Gastrocnemius medialis (tissue), 4 donors: Measurements from ENCODE around the gene PRPF40B. TPM values are rescaled to one million over a fixed set of nuclear protein-coding genes. Genes with fewer than 3 reads are reported as not detected.

Source experiments
- ATAC-seq, 2 donors: fragments of 150-250 bp; one replicate each; pipeline ENCODE4 v1.9.1; 2016
- DNase-seq, 2 donors: peaks; one replicate each; pipeline ENCODE4 v3.0.0-alpha.2; 2019
- H3K27ac ChIP-seq, 4 donors: fragments of 200-600 bp; sonication (generic); 1 replicate in 1 of 4; 2 replicates in 3 of 4; pipeline ENCODE4 v1.5.1; 2016 to 2018; ENCODE audit warnings: mild to moderate bottlenecking in 2 of 4, moderate library complexity in 1 of 4
- H3K27me3 ChIP-seq, 3 donors: fragments of 200-600 bp; sonication (generic) in 2 of 3; 1 replicate in 1 of 3; 2 replicates in 2 of 3; pipeline versions ENCODE4 v1.5.1 to v1.6.0; 2016 to 2019; ENCODE audit warnings: mild to moderate bottlenecking in 1 of 3, moderate library complexity in 1 of 3
- H3K36me3 ChIP-seq, 2 donors: fragments of 200-600 bp; sonication (generic) in 1 of 2; one replicate each; pipeline ENCODE4 v1.5.1; 2017 to 2018
- H3K4me1 ChIP-seq, 2 donors: fragments of 200-600 bp; sonication (generic) in 1 of 2; one replicate each; pipeline ENCODE4 v1.5.1; 2016 to 2017; ENCODE audit warnings: mild to moderate bottlenecking in 2 of 2
- H3K4me3 ChIP-seq, 4 donors: fragments of 200-600 bp; sonication (generic) in 3 of 4; 1 replicate in 1 of 4; 2 replicates in 3 of 4; pipeline ENCODE4 v1.5.1; 2016 to 2019; ENCODE audit warnings: mild to moderate bottlenecking in 2 of 4
- H3K9me3 ChIP-seq, 3 donors: fragments of 200-600 bp; sonication (generic) in 2 of 3; 1 replicate in 1 of 3; 2 replicates in 2 of 3; pipeline ENCODE4 v1.5.1; 2016 to 2019
- POLR2A ChIP-seq, 2 donors: fragments of 450-650 bp; IDR thresholded peaks; one replicate each; pipeline ENCODE4 v1.6.1; 2017; ENCODE audit warnings: antibody characterized with exemption in 2 of 2, mild to moderate bottlenecking in 2 of 2, moderate library complexity in 2 of 2
- in situ Hi-C, 4 donors: fragments of 200-750 bp; cut with MboI; loops; one replicate each; pipeline versions ENCODE4 v1.15.0 to v1.8.0; 2017; ENCODE audit warnings: low sequenced_read_pairs in 4 of 4
- intact Hi-C: fragments of 100-400 bp; cut with DNase I; formaldehyde crosslinking; loops from one replicate; pipeline ENCODE4 v1.15.1; 2023; ENCODE audit warnings: low total_unique reads
- total RNA-seq, 4 donors: library from RNA; depleted of rRNA; stranded (reverse); fragments of >200 nt; gene quantifications; one replicate each; pipeline versions ENCODE4 v1.1.0 to v1.2.3, GENCODE V29; 2016
- TF ChIP-seq, protein P1 (sequence below), 5 experiments: fragments of 450-650 bp in 3 of 5; fragments of 200-600 bp in 2 of 5; sonication (generic) in 2 of 5; IDR thresholded peaks in 4 of 5; conservative IDR thresholded peaks in 1 of 5; 1 replicate in 4 of 5; 2 replicates in 1 of 5; pipeline ENCODE4 v1.5.1; 2016 to 2019; ENCODE audit warnings: antibody characterized with exemption in 5 of 5, mild to moderate bottlenecking in 3 of 5, moderate library complexity in 3 of 5

Gene PRPF40B
- total RNA-seq, 4 donors from 2014 or later: 17.6 to 21.3 (median 20.2) TPM

DNA sequence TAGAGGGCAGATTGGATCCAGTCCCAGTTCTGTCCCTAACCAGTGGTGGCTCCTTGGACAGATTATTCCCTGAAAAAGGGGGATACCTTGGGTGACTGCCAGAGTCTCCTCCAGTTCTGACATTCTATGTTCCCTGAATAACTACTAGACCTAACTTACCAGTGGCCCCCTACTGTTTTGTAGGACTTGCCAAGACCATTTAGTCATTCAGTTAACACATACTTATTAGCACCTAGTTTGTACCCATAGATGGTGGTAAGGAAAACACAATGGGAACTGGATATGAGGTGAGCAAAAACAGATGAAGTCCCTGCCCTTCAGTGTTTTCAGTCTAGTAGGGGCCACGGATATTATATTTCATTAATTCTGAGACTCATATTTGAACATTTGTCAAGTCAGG is 3.5 kb downstream of the PRPF40B start:
- Histone ChIP-seq H3K9me3 (no peaks in the 10 kb centered on the region), H3K4me3 (no peak overlapping the region), H3K4me1 (peaks cover 6 to 11% of the 10 kb centered on the region in 2 donors), H3K36me3 (no peaks in the 10 kb centered on the region), H3K27ac (no peak overlapping the region), H3K27me3 (no peaks in the 10 kb centered on the region)
- no peak for TF ChIP-seq POLR2A (IDR thresholded peaks at IDR 0.05)
- TF ChIP-seq, protein P1, sequence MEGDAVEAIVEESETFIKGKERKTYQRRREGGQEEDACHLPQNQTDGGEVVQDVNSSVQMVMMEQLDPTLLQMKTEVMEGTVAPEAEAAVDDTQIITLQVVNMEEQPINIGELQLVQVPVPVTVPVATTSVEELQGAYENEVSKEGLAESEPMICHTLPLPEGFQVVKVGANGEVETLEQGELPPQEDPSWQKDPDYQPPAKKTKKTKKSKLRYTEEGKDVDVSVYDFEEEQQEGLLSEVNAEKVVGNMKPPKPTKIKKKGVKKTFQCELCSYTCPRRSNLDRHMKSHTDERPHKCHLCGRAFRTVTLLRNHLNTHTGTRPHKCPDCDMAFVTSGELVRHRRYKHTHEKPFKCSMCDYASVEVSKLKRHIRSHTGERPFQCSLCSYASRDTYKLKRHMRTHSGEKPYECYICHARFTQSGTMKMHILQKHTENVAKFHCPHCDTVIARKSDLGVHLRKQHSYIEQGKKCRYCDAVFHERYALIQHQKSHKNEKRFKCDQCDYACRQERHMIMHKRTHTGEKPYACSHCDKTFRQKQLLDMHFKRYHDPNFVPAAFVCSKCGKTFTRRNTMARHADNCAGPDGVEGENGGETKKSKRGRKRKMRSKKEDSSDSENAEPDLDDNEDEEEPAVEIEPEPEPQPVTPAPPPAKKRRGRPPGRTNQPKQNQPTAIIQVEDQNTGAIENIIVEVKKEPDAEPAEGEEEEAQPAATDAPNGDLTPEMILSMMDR (IDR thresholded peaks at IDR 0.05 in 4 of 5, conservative IDR thresholded peaks at IDR 0.05 in 1 of 5): no peak
- ATAC-seq (no peak), DNase-seq (no peak)
- intact Hi-C loops: no loop called here
- in situ Hi-C loops: no loop called here

DNA sequence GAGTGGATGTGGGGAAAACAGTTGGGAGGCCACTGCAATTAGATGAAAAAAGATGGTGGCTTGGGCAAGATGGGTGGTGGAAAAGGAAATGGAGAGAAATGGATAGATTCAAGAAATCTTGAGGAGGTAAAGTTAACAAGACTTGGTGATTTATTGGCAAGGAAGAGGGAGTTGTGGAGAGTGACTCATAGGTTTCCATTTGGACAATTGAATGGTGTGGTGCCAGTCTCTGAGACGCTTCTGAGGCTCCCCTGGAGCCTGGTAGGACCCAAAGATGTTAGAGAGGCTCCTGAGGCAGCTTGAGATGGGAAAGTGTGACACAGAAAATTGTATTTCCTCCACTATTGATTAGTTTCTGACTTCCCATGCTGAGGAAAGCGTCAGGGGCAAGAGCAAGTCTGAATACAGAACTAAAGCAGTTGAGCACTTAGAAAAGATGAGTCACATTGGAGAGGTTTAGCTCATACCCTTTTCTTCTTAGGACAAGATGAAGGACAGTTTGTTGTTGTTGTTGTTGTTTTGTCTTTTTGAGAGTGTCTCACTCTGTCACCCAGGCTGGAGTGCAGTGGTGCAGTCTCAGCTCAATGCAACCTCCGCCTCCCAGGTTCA is 4.5 kb downstream of the PRPF40B start:
- H3K4me1 ChIP-seq: peaks cover 0 to 1% of the 10 kb centered on the region in 2 donors
- H3K27ac ChIP-seq: no peak overlapping the region
- no peaks in the 10 kb centered on the region for H3K9me3 ChIP-seq
- no peaks in the 10 kb centered on the region for H3K27me3 ChIP-seq
- TF ChIP-seq, protein P1 (IDR thresholded peaks at IDR 0.05 in 4 of 5, conservative IDR thresholded peaks at IDR 0.05 in 1 of 5): no peak
- no peak for TF ChIP-seq POLR2A (IDR thresholded peaks at IDR 0.05)
- DNase-seq (no peak), ATAC-seq (no peak)
- in situ Hi-C loops: no loop called here
- no peaks in the 10 kb centered on the region for H3K36me3 ChIP-seq
- H3K4me3 ChIP-seq: no peak overlapping the region
- intact Hi-C loops: no loop called here

DNA sequence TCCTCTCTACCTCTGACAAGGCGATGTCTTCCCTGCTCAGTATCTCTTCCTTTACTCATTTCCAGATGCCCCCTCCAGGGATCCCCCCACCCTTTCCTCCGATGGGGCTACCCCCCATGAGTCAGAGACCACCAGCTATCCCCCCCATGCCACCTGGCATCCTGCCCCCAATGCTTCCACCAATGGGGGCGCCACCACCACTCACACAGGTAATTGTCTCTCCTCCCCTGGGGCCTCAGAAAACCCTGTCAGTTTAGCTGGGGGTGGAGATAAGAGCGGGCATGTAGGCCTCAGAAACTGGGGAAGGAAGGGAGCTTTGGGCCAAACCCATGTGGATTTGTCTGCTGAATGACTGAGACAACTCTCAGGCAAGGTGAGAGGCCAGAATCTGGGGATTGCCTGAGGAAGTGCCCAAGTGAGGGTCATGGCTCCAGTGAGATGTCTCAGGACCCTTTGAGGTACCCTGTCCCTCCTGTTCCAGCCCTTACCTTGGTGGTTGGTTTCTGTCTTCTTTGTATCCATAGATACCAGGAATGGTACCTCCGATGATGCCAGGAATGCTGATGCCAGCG is 8.1 kb downstream of the PRPF40B start:
- in situ Hi-C loops: no loop called here
- intact Hi-C loops: no loop called here
- ATAC-seq (no peak), DNase-seq (no peak)
- H3K36me3 ChIP-seq: peaks cover 0 to 15% of the 10 kb centered on the region in 2 donors
- no peak for TF ChIP-seq POLR2A (IDR thresholded peaks at IDR 0.05)
- TF ChIP-seq, protein P1 (IDR thresholded peaks at IDR 0.05 in 4 of 5, conservative IDR thresholded peaks at IDR 0.05 in 1 of 5): no peak
- no peaks in the 10 kb centered on the region for H3K9me3 ChIP-seq
- H3K4me1 ChIP-seq: peaks cover 0 to 2% of the 10 kb centered on the region in 2 donors
- no peak overlapping the region for H3K27ac ChIP-seq
- no peaks in the 10 kb centered on the region for H3K27me3 ChIP-seq
- H3K4me3 ChIP-seq: no peak overlapping the region

DNA sequence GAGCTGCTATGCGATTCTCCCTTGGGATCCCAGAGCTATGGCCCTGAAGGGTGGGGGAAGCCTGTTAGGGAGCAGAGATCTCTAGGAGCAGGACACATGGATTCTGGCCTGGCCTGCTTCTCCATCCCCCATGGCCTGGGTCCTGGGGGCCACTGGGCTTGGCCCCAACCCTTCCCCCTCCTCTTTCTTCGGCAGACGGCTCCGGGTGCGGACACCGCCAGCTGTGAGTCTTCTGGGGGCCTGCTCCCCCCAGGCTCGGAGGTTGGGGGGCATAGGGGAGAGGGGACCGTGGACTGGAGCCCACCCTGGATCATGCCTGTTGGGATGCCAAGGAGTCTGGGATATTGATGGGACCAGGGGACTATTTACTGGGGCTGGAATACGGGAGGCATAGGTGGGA is 9.0 kb downstream of the PRPF40B start:
- Histone ChIP-seq H3K4me1 (peaks cover 5 to 8% of the 10 kb centered on the region in 2 donors), H3K36me3 (peaks cover 0 to 15% of the 10 kb centered on the region in 2 donors), H3K27ac (no peak overlapping the region), H3K27me3 (no peaks in the 10 kb centered on the region), H3K4me3 (no peak overlapping the region), H3K9me3 (no peaks in the 10 kb centered on the region)
- in situ Hi-C loops (no loop called here), intact Hi-C loops (no loop called here)
- no peak for TF ChIP-seq POLR2A (IDR thresholded peaks at IDR 0.05)
- TF ChIP-seq, protein P1 (IDR thresholded peaks at IDR 0.05 in 4 of 5, conservative IDR thresholded peaks at IDR 0.05 in 1 of 5): no peak
- ATAC-seq (no peak), DNase-seq (no peak)
